H1 (cell line): ENCODE results near the gene PTPRG. TPM values are rescaled to one million over a fixed set of nuclear protein-coding genes. Genes with fewer than 3 reads are reported as not detected.

Source experiments
- CTCF ChIA-PET: fragments of 300-600 bp; sonication (Branson Sonifier 250); formaldehyde crosslinking; loops from one replicate; lab custom pipeline; 2021; ENCODE audit not compliant: partially characterized antibody; lab: Charles Lee
- POLR2A ChIA-PET: fragments of 300-600 bp; sonication (Branson Sonifier 250); formaldehyde crosslinking; loops from one replicate; lab custom pipeline; 2021; ENCODE audit warnings: inconsistent platforms; ENCODE audit not compliant: partially characterized antibody; lab: Charles Lee
- DNase-seq, 2 experiments: peaks; one replicate each; pipeline versions ENCODE4 v3.0.0 to v3.0.0-alpha.2; 2010 to 2022; ENCODE audit warnings: low spot score in 2 of 2, low read depth in 1 of 2, mixed read lengths in 1 of 2
- FAIRE-seq: peaks from 2 replicates; lab custom pipeline; 2011; peaks lifted over from hg19 to GRCh38; lab: Jason Lieb, UNC
- H2AFZ ChIP-seq: 2 replicates; pipeline ENCODE4 v1.8.1; 2012; ENCODE audit warnings: low read length, inconsistent platforms
- H2AK5ac ChIP-seq: 2 replicates; pipeline ENCODE4 v1.6.1; 2013; ENCODE audit warnings: low read depth, low read length
- H2BK120ac ChIP-seq: replicated peaks from 2 replicates; pipeline ENCODE3; 2013; ENCODE audit warnings: low read depth, low read length, inconsistent platforms
- H2BK12ac ChIP-seq: 2 replicates; pipeline ENCODE4 v1.6.1; 2013; ENCODE audit warnings: low read depth, low read length
- H2BK15ac ChIP-seq: 2 replicates; pipeline ENCODE4 v1.6.1; 2013; ENCODE audit warnings: low read length
- H2BK20ac ChIP-seq: 2 replicates; pipeline ENCODE4 v1.6.1; 2013; ENCODE audit warnings: low read length
- H2BK5ac ChIP-seq: 2 replicates; pipeline ENCODE4 v1.6.1; 2013; ENCODE audit warnings: low read depth, low read length
- H3K14ac ChIP-seq: 2 replicates; pipeline ENCODE4 v1.6.1; 2013; ENCODE audit warnings: inconsistent platforms; ENCODE audit not compliant: insufficient read length
- H3K18ac ChIP-seq: 2 replicates; pipeline ENCODE4 v1.6.1; 2013; ENCODE audit warnings: low read length; ENCODE audit errors: extremely low read depth
- H3K23ac ChIP-seq: 2 replicates; pipeline ENCODE4 v1.6.1; 2013; ENCODE audit warnings: inconsistent platforms; ENCODE audit not compliant: insufficient read length
- H3K23me2 ChIP-seq: 2 replicates; pipeline ENCODE4 v1.6.1; 2013; ENCODE audit warnings: low read depth, low read length
- H3K27ac ChIP-seq: 2 replicates; pipeline ENCODE4 v1.6.1; 2011; ENCODE audit warnings: low read depth, low read length, inconsistent platforms
- H3K27me3 ChIP-seq, 4 experiments: replicated peaks in 1 of 4; 1 replicate in 1 of 4; 2 replicates in 3 of 4; pipeline versions ENCODE4 v1.6.1 to v1.8.1; 2011 to 2013; ENCODE audit warnings: low read length in 3 of 4, mild to moderate bottlenecking in 3 of 4, inconsistent platforms in 2 of 4, mixed read lengths in 2 of 4, moderate library complexity in 1 of 4; ENCODE audit not compliant: control insufficient read depth in 3 of 4, insufficient read depth in 3 of 4; ENCODE audit errors: extremely low read depth in 1 of 4
- H3K36me3 ChIP-seq, 4 experiments: 2 replicates each; pipeline versions ENCODE4 v1.6.1 to v1.8.1; 2011 to 2013; ENCODE audit warnings: mild to moderate bottlenecking in 4 of 4, low read length in 3 of 4, moderate library complexity in 2 of 4, control low read depth in 1 of 4, inconsistent platforms in 1 of 4; ENCODE audit not compliant: insufficient read depth in 4 of 4, control insufficient read depth in 2 of 4
- H3K4ac ChIP-seq: replicated peaks from 2 replicates; pipeline ENCODE3; 2013; ENCODE audit warnings: low read length, low read depth, mixed read lengths, inconsistent platforms; ENCODE audit not compliant: insufficient read length
- H3K4me1 ChIP-seq, 4 experiments: replicated peaks in 1 of 4; 1 replicate in 1 of 4; 2 replicates in 3 of 4; pipeline versions ENCODE4 v1.6.1 to v1.8.1; 2011 to 2013; ENCODE audit warnings: low read length in 3 of 4, inconsistent platforms in 2 of 4, mixed read lengths in 1 of 4; ENCODE audit not compliant: insufficient read depth in 4 of 4, control insufficient read depth in 3 of 4
- H3K4me2 ChIP-seq, 2 experiments: 2 replicates each; pipeline versions ENCODE4 v1.6.1 to v1.8.1; 2011 to 2013; ENCODE audit warnings: low read depth in 2 of 2, low read length in 2 of 2, control low read depth in 1 of 2, inconsistent platforms in 1 of 2, mild to moderate bottlenecking in 1 of 2; ENCODE audit not compliant: insufficient read depth in 1 of 2
- H3K4me3 ChIP-seq, 4 experiments: fragments of 200-600, 300-600 bp in 1 of 4; sonication (generic), shearing (Covaris generic), sonication (Bioruptor Twin) in 1 of 4; 2 replicates each; pipeline versions ENCODE4 v1.5.1 to v1.8.1; 2011 to 2016; ENCODE audit warnings: low read length in 4 of 4, low read depth in 3 of 4, control low read depth in 2 of 4, inconsistent platforms in 2 of 4, mild to moderate bottlenecking in 2 of 4, mixed read lengths in 1 of 4, moderate library complexity in 1 of 4; ENCODE audit not compliant: insufficient read depth in 2 of 4; ENCODE audit errors: extremely low read depth in 1 of 4
- H3K56ac ChIP-seq: replicated peaks from 2 replicates; pipeline ENCODE3; 2013; ENCODE audit warnings: low read depth, mild to moderate bottlenecking, mixed read lengths, low read length, inconsistent platforms; ENCODE audit not compliant: insufficient read length
- H3K79me1 ChIP-seq: 2 replicates; pipeline ENCODE4 v1.6.1; 2013; ENCODE audit warnings: low read depth, low read length, control low read depth
- H3K79me2 ChIP-seq, 2 experiments: 2 replicates each; pipeline versions ENCODE4 v1.6.1 to v1.8.1; 2012 to 2013; ENCODE audit warnings: low read length in 2 of 2, mild to moderate bottlenecking in 2 of 2, inconsistent platforms in 1 of 2; ENCODE audit not compliant: insufficient read depth in 2 of 2, control insufficient read depth in 1 of 2
- H3K9ac ChIP-seq, 4 experiments: replicated peaks in 1 of 4; 1 replicate in 1 of 4; 2 replicates in 3 of 4; pipeline versions ENCODE4 v1.6.1 to v1.8.1; 2011 to 2013; ENCODE audit warnings: low read depth in 3 of 4, low read length in 3 of 4, control low read depth in 2 of 4, mild to moderate bottlenecking in 2 of 4, moderate library complexity in 2 of 4, inconsistent platforms in 1 of 4; ENCODE audit errors: extremely low read depth in 1 of 4
- H3K9me3 ChIP-seq, 2 experiments: 2 replicates each; pipeline versions ENCODE4 v1.6.1 to v1.8.1; 2012 to 2013; ENCODE audit warnings: mild to moderate bottlenecking in 2 of 2, moderate library complexity in 2 of 2, control low read depth in 1 of 2, inconsistent platforms in 1 of 2, low read depth in 1 of 2, low read length in 1 of 2, mixed read lengths in 1 of 2; ENCODE audit not compliant: insufficient read depth in 2 of 2
- H4K20me1 ChIP-seq, 2 experiments: replicated peaks in 1 of 2; 2 replicates each; pipeline versions ENCODE3 to v1.8.1; 2011 to 2013; ENCODE audit warnings: inconsistent platforms in 2 of 2, low read length in 2 of 2, mild to moderate bottlenecking in 1 of 2; ENCODE audit not compliant: insufficient read depth in 2 of 2, control insufficient read depth in 1 of 2
- H4K5ac ChIP-seq: 2 replicates; pipeline ENCODE4 v1.6.1; 2013; ENCODE audit warnings: low read length, low read depth, mixed read lengths, inconsistent platforms; ENCODE audit not compliant: insufficient read length
- H4K8ac ChIP-seq: 2 replicates; pipeline ENCODE4 v1.8.0; 2013; ENCODE audit warnings: mild to moderate bottlenecking, moderate library complexity, low read length, inconsistent platforms; ENCODE audit not compliant: insufficient read depth; ENCODE audit errors: extremely low read depth
- H4K91ac ChIP-seq: replicated peaks from 2 replicates; pipeline ENCODE3; 2013; ENCODE audit warnings: low read length, mixed read lengths, inconsistent platforms; ENCODE audit not compliant: insufficient read length
- CBX8 ChIP-seq: fragments of 300-800, 300-1000 bp; sonication (generic); IDR thresholded peaks from 2 replicates; pipeline ENCODE4 v1.7.1; 2016; ENCODE audit warnings: low read depth, low read length, borderline replicate concordance
- CHD1 ChIP-seq: IDR thresholded peaks from 2 replicates; pipeline ENCODE4 v1.6.1; 2012; ENCODE audit warnings: low read depth, low read length, improper control_type of control experiment
- POU5F1 ChIP-seq: IDR thresholded peaks from 2 replicates; pipeline ENCODE4 v1.6.1; 2011; ENCODE audit warnings: low read depth, mild to moderate bottlenecking, low read length, moderate library complexity
- RNF2 ChIP-seq: fragments of 200-900, 300-1000 bp; sonication (generic); IDR thresholded peaks from 2 replicates; pipeline ENCODE4 v1.7.1; 2016; ENCODE audit warnings: borderline replicate concordance, low read depth, mild to moderate bottlenecking, antibody characterized with exemption, low read length; ENCODE audit not compliant: poor library complexity, severe bottlenecking; ENCODE audit errors: missing control alignments
- USF2 ChIP-seq: IDR thresholded peaks from 2 replicates; pipeline ENCODE4 v1.6.1; 2011; ENCODE audit warnings: low read length, improper control_type of control experiment
- YY1 ChIP-seq: IDR thresholded peaks from 2 replicates; pipeline ENCODE4 v1.6.1; 2011; ENCODE audit warnings: low read depth, mild to moderate bottlenecking, low read length
- ZNF274 ChIP-seq: IDR thresholded peaks from 2 replicates; pipeline ENCODE4 v1.7.0; 2012; ENCODE audit warnings: low read length, borderline replicate concordance; ENCODE audit errors: extremely low read depth
- WGBS, 2 experiments: shearing (Covaris generic) in 1 of 2; methylation state at CpG; one replicate each; pipeline versions ENCODE4 v1.1.6 to v1.1.7; 2013 to 2015; ENCODE audit warnings: low lambda C conversion rate in 2 of 2, mixed read lengths in 2 of 2, inconsistent platforms in 1 of 2, low coverage in 1 of 2, missing lambda C conversion rate in 1 of 2; ENCODE audit not compliant: insufficient replicate concordance in 2 of 2, insufficient coverage in 1 of 2, insufficient read length in 1 of 2; ENCODE audit errors: extremely low coverage in 1 of 2, missing lambda C conversion rate in 1 of 2; 5-methylcytosine and 5-hydroxymethylcytosine counted together
- polyA plus RNA-seq, 7 experiments: library from polyadenylated mRNA; depleted of rRNA in 3 of 7; stranded (reverse) in 5 of 7; unstranded in 2 of 7; fragments of >200 nt in 5 of 7; fragments of 200-250 nt in 2 of 7; gene quantifications; 1 replicate in 5 of 7; 2 replicates in 1 of 7; 4 replicates in 1 of 7; pipeline versions ENCODE4 v1.2.1 to v1.2.3, GENCODE V29; 2011 to 2013; ENCODE audit warnings: missing spikeins in 2 of 7, mixed read lengths in 2 of 7
- total RNA-seq: library from RNA; stranded (reverse); fragmentation: NEBNext Ultra II Directional; extraction: Animal tissue kit (Norgen Biotek cat#: 25700); gene quantifications from 2 replicates; pipeline ENCODE4 v1.2.1, GENCODE V29; 2021

The PTPRG gene
- total and polyA plus RNA-seq, 2 of the 8 experiments (the other 6 are each of a cell fraction or from before 2014, with no cell fraction given) = 23.3 to 96.2 TPM

DNA sequence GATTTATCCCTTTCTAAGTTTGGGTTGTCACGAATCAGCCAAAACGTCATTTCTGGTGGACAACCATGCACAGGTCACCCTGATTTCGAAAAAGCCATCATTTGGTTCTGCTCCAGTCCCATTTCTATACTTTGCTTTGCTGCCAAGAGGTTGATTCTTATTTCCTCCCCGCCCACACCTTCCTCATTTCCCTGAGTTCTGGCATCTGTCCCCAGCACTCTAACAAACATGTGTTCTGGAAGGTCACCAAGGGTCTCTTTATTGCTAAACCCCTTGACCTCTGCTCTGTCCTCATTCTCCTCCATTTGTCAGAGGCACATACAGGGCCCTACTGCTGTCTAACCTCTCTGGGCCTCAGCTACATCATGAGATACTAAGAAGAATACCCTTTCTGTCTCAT, 36.4 kb upstream of the PTPRG start:
- ChIA-PET CTCF (interaction anchor here (0.7 to 1.7 kb wide), 4 partner anchors 9 to 154 kb away, joined by 3 to 6 read pairs (median 3); no protein-coding TSS in a partner anchor), POLR2A (no interaction called here)
- H3K79me1 ChIP-seq = no peaks in the 10 kb centered on the region
- no peak overlapping the region for H3K23ac ChIP-seq
- H3K36me3 ChIP-seq = no peaks in the 10 kb centered on the region
- no peak overlapping the region for H3K56ac ChIP-seq
- no peak overlapping the region for H3K4ac ChIP-seq
- no peak overlapping the region for H3K14ac ChIP-seq
- H2BK12ac ChIP-seq = no peak overlapping the region
- H3K9ac ChIP-seq = no peak overlapping the region
- H3K79me2 ChIP-seq = no peaks in the 10 kb centered on the region
- no peak overlapping the region for H2BK120ac ChIP-seq
- H4K20me1 ChIP-seq = no peaks in the 10 kb centered on the region
- no peak overlapping the region for H3K4me3 ChIP-seq
- H3K27ac ChIP-seq = no peak overlapping the region
- no peak overlapping the region for H3K18ac ChIP-seq
- DNase-seq (no peak), FAIRE-seq (no peak)
- peaks cover 0 to 9% (median 4%) of the 10 kb centered on the region in 4 experiments; a peak in 3 of 7 replicates for H3K4me1 ChIP-seq
- H2AFZ ChIP-seq = no peak overlapping the region
- H4K8ac ChIP-seq = no peak overlapping the region
- H2BK5ac ChIP-seq = no peak overlapping the region
- H3K9me3 ChIP-seq = no peaks in the 10 kb centered on the region
- WGBS, 2 experiments = 94% methylated on average over 4 of the region's 4 CpGs; no CpG with 5 or more reads in 1 of the 2 experiments
- no peak overlapping the region for H3K4me2 ChIP-seq
- H4K5ac ChIP-seq = no peak overlapping the region
- no peaks in the 10 kb centered on the region for H3K23me2 ChIP-seq
- TF ChIP-seq YY1 (no peak), RNF2 (no peak), CBX8 (no peak), CHD1 (no peak), USF2 (no peak), POU5F1 (no peak), ZNF274 (no peak)
- H2BK15ac ChIP-seq = no peak overlapping the region
- H2AK5ac ChIP-seq = no peak overlapping the region
- H3K27me3 ChIP-seq = no peaks in the 10 kb centered on the region
- H4K91ac ChIP-seq = no peak overlapping the region
- H2BK20ac ChIP-seq = no peak overlapping the region
